ENCODE measurements around the gene LBX2.

DNA sequence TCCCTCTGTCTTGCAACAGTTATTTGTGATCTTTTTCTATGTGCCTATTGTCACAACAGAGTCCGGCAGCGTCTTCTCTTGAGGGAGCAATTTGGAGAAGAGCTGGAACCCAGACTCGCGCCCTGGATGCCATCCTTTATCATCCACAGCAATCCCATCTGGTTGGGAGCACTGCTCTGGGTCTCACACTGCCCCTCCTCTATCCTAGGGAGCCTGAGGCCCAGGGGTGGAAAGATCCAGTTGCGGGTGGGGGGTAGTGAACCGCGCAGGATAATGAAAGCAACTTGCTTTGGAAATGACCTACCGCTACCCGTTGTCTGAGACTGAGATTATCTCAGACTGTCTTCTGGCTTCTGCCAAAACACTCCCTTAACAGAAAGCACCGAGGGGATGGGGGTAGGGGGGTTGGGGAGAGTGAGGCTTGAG is 40.5 kb downstream of the LBX2 start:
- TF ChIP-seq TAF1 (conservative IDR thresholded peaks at IDR 0.05) (no peak), RXRA (IDR thresholded peaks at IDR 0.05) (no peak), YY1 (IDR thresholded peaks at IDR 0.05) (no peak), SP1 (IDR thresholded peaks at IDR 0.05) (no peak), JUND (IDR thresholded peaks at IDR 0.05) (no peak)
- TF ChIP-seq, protein P1, sequence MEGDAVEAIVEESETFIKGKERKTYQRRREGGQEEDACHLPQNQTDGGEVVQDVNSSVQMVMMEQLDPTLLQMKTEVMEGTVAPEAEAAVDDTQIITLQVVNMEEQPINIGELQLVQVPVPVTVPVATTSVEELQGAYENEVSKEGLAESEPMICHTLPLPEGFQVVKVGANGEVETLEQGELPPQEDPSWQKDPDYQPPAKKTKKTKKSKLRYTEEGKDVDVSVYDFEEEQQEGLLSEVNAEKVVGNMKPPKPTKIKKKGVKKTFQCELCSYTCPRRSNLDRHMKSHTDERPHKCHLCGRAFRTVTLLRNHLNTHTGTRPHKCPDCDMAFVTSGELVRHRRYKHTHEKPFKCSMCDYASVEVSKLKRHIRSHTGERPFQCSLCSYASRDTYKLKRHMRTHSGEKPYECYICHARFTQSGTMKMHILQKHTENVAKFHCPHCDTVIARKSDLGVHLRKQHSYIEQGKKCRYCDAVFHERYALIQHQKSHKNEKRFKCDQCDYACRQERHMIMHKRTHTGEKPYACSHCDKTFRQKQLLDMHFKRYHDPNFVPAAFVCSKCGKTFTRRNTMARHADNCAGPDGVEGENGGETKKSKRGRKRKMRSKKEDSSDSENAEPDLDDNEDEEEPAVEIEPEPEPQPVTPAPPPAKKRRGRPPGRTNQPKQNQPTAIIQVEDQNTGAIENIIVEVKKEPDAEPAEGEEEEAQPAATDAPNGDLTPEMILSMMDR (IDR thresholded peaks at IDR 0.05; ENCODE audit: low read depth, low read length, missing input control) = no peak
- TF ChIP-seq, protein P2, sequence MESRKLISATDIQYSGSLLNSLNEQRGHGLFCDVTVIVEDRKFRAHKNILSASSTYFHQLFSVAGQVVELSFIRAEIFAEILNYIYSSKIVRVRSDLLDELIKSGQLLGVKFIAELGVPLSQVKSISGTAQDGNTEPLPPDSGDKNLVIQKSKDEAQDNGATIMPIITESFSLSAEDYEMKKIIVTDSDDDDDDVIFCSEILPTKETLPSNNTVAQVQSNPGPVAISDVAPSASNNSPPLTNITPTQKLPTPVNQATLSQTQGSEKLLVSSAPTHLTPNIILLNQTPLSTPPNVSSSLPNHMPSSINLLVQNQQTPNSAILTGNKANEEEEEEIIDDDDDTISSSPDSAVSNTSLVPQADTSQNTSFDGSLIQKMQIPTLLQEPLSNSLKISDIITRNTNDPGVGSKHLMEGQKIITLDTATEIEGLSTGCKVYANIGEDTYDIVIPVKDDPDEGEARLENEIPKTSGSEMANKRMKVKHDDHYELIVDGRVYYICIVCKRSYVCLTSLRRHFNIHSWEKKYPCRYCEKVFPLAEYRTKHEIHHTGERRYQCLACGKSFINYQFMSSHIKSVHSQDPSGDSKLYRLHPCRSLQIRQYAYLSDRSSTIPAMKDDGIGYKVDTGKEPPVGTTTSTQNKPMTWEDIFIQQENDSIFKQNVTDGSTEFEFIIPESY (IDR thresholded peaks at IDR 0.05) = no peak
- TF ChIP-seq, protein P3, sequence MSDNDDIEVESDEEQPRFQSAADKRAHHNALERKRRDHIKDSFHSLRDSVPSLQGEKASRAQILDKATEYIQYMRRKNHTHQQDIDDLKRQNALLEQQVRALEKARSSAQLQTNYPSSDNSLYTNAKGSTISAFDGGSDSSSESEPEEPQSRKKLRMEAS (IDR thresholded peaks at IDR 0.05) = no peak
- TF ChIP-seq, protein P4, sequence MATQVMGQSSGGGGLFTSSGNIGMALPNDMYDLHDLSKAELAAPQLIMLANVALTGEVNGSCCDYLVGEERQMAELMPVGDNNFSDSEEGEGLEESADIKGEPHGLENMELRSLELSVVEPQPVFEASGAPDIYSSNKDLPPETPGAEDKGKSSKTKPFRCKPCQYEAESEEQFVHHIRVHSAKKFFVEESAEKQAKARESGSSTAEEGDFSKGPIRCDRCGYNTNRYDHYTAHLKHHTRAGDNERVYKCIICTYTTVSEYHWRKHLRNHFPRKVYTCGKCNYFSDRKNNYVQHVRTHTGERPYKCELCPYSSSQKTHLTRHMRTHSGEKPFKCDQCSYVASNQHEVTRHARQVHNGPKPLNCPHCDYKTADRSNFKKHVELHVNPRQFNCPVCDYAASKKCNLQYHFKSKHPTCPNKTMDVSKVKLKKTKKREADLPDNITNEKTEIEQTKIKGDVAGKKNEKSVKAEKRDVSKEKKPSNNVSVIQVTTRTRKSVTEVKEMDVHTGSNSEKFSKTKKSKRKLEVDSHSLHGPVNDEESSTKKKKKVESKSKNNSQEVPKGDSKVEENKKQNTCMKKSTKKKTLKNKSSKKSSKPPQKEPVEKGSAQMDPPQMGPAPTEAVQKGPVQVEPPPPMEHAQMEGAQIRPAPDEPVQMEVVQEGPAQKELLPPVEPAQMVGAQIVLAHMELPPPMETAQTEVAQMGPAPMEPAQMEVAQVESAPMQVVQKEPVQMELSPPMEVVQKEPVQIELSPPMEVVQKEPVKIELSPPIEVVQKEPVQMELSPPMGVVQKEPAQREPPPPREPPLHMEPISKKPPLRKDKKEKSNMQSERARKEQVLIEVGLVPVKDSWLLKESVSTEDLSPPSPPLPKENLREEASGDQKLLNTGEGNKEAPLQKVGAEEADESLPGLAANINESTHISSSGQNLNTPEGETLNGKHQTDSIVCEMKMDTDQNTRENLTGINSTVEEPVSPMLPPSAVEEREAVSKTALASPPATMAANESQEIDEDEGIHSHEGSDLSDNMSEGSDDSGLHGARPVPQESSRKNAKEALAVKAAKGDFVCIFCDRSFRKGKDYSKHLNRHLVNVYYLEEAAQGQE (IDR thresholded peaks at IDR 0.05) = no peak
